Measurements from ENCODE around the gene S100A8.
"Not testable (repeated sequence)": the region's sequence is repeated elsewhere in the genome, so short reads cannot be mapped to it uniquely, and the experiment has no call there.

Gene S100A8

DNA sequence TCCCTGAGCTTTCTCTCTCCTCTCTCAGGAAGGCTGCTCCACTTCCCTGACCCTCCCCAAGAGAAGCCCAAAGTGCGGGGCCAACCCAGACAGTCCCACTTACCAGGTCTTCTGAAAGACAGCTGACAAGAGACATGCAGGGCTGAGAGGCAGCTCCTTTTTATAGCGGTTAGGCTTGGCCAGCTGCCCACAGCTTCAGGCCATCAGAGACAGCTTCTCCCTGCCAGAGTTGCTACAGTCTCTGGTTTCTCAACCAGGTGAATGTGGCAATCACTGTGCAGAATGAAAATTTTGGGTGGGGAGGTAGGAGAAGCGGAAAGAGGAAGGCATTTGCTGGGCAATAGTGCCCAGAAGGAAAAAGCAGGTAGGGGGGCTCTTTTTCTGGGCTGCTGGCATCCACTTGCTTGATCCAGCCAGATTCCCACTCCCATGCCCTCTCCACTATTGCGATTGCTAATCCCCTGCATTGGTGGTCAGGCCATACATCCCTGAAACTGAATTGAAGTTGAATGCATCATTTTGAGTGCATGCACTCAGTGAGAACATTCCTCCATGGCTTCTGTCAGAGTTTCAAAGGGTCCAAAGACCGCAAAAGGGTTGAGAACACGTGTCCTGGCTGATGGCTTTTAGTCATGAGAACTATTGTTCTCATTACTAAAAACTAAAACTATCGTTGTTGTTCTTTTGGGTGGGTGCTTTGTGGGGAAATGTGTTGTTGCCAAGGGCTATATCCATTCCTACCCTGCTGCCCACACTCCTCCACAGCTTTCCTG is at the start of gene S100A8:
TSS of gene S100A8 (minus strand) at position 136 of the 773 bp plus-strand sequence. CDS start 538 bp downstream, outside the sequence.
- peak; percentile 83 for DNase-seq

DNA sequence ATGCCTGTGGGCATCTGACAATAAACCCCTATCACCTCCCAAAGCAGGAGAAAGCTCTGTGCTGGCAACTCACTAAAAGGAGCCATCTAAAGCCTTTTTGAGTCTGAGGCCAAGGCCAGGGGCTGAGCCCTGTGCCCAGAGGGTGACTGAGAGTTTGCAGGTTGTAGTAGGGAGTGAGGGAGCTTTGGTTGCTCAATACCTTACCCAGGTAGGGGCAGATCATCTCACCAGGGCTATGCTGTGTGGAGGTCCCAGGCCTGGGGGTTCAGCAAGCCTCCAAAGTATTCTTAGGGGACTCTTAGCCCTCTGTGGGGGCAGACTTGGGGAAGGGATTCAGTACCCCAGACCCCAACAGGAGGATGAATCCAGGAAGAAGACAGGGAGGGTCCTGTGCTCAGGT is 48.4 kb upstream of the S100A8 start:
- DNase-seq, result no peak

- no peak for DNase-seq
These were observed 47.7 kb upstream of the S100A8 start for GRCh38 chr1:153438599-153438998.

DNA sequence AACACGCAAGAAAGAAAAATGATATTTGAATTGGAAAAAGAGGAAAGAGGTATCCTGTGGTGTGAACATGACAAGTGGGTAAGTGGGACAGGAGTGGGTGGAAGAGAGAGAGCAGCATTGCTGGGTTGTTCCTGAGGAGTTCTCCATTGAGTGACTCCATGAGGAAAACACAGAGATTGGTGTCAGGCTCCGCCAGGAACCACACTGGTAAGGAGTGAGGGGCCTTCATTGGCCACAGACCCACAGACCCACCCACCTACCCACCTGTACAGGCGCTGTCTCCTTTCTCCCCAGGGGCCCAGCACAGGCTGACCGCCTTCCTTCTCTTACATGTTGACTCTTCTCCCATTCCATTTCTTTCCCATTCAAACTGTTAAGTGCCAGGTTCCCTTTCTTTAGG is 46.4 kb upstream of the S100A8 start:
- no peak for DNase-seq

DNA sequence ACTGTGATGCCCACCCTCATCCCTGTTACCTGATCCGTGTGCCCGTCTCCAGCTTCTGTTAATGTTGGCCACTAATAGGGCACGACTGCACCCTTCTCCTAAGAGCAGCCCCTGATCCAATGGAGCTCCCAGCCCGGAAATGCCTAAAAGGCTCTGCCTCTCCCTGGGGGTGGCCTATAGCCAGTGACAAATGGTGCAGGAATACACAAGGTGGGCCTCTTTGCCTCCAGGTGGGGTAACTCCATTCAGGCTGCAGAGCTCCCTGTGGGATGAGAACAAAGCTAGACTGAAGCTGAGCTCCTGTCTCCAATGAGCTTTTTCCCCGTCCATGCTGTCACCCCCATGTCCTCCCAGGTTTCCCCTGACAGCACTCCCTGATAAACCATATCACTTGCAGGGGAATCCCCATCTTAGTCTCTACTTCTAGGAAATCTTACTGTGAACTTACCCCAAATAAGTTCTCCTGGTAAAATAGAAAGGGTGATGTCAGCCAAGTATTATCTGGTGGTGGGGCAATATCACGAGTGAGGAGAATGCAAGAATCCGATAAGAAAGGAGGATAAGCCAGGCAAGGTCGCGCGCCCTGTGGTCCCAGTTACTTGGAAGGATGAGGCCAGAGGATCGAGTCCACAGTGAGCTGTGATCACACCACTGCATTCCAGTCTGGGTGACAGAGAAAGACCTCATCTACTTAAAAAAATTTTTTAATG is 44.0 kb upstream of the S100A8 start:
- DNase-seq, result no peak

GRCh38 chr1:153432874-153433681 is 42.2 kb upstream of the S100A8 start:
- no peak for DNase-seq

DNA sequence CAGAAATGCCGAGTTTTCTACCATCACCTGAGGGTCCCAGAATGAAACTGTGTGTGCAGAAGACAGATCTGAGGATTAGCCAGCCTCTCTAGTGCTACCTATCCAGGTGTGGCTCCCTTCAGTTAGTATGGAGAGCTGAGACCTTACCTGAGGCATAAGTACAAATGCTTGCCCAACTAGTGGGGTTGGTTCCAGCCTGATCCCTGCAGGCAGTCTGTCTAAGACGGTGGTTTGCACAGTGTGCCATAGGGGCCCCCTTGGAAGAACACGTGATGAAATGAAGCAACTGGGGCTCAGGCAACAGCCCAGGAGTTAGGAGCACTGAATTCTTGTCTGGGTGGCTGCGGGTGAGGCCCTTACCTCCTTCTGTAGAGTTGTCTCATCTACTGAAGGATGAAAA is 41.1 kb upstream of the S100A8 start:
- DNase-seq, result no peak

DNA sequence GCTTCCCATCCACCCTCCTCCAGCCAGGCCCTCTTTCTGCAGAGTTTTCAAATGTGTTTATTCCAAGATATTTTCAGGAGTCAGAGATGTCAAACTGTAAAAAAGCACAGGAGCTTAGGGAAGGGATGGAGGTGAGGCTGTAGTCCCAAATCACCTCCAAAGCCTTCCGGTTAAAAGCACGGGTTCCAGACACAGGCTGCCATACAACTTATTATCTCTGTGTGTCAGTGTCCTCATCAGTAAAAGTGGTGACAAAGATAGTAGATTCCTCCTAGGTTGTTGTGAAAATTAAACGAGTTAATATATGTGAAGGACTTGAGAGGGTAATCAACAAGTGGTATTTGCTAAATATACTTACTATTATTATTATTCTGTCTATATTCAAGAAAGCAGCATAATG is 40.6 kb upstream of the S100A8 start:
- DNase-seq, result no peak

DNA sequence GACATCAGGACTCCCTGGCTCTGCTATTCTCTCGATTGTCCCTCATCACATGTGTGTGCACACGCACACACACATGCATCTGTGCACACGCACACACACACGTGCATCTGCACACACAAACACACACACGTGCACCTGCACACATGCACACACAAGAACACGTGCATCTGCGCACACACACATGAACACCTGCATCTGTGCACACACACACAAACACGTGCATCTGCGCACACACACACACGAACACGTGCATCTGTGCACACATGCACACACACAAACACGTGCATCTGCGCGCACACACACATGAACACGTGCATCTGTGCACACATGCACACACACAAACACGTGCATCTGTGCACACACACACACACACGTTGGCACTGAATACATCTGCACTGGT is 40.1 kb upstream of the S100A8 start:
- DNase-seq, result no peak

- DNase-seq, result no peak
These were observed 39.7 kb upstream of the S100A8 start for GRCh38 chr1:153430561-153430960.

- no peak for DNase-seq
These were observed 39.3 kb upstream of the S100A8 start for GRCh38 chr1:153430166-153430553.

DNA sequence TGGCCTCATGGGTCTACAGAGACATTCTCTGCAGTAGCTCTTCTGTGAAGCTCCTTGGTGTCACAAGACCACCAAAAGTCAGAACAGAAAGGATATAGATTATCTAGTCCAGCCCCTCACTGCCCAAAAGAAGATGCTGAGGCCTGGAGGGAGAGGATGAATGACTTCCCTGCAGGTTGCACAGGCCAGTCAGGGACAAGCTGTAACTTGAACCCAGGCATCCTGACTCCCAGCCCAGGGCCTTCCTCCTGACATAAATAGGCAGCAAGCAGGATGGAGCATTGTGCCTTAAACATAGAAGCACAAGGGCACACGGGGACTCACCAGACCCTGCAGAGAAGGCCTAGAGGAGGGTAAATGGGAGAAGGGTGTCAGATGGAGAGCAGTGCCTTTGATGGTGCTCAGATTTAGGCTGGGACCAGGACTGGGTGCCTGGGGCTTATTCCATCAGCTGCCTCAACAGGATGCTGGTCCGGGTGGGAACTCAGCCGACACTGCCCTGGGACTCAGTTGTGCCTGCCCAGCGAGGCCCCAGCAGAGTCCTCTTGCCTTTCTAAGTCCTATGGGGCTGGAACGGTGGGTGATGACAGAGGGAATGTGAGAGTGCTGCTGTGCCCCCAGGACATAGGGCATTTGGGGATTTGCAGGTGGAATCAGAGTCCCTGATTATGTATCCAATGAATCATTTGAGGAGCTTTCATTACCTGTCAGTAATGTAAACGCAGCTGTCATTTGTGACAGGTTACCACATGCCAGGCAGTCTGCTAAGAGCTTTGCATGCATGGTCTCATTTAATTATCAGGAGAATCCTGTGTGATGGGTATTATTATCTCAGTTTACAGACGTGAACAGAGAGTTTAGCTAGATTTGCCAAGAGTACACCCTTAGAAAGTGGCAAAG is 38.6 kb upstream of the S100A8 start:
- no peak for DNase-seq

DNA sequence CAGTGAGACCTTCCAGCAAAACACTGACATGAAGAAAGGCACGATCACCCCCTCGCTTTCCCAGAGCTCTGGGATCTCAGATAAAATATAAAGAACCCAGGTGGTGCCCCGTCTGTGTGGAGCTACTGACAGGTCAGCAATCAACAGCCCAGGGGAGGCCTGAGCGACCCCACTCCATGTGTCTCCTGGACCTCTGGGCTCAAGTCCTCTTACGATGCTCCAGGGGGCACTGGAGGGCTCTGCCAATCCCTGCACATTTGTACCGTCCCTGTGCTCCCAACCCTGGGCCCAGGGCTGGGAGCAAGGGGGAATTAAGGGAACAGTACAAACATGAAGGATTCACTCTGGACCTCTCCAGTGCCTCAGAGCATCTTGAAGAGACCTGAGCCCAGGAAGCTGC is 37.9 kb upstream of the S100A8 start:
- no peak for DNase-seq

GRCh38 chr1:153428073-153428638 is 37.3 kb upstream of the S100A8 start:
- DNase-seq, result no peak

DNA sequence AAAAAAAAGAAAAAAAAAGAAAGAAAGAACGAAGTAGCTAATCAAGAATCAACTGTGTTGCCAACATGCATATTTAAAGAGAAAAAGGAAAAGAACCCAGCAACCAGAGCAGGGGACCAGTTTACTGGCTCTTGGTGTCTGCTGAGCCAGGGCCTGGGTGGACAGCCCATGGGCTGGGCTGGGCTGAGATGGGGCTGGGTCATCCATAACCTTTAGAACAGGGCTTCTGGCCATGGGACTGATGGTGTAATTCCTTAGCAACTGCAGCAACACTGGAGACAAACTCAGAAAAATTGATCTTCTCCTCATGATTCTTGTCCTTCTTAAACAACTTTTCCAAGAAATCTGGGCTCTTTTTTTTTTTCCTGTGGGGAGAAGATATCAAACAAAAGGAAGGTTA is 35.9 kb upstream of the S100A8 start:
- no peak for DNase-seq

DNA sequence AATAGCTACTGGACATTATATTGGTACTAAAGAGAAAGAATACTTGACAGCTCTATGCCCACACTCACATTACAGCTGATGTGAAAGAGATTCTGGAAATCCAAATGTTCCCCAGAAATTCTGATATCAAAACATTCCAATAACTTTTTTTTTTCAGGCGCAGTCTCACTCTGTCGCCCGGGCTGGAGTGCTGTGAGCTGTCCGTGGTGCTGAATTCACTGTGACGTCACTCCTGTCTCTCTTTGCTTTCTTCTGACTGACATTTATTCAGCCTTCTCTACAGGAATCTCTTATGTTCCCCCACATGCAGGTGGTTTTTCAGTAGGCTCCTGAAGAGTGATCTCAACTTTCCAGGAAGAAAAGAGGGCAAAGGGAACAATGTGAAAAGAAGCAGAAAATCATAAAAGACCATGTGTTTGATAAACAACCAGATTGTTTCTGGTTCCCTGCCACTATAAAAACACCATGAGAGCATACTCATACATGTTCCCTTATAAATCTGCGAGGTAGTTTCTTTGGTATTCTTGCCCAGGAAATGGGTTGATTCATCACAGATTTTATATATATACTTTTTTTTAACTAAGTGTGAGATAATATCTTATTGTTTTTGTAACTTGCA is 31.7 kb upstream of the S100A8 start:
- no peak for DNase-seq

- DNase-seq, result no peak
These were observed 29.4 kb upstream of the S100A8 start for GRCh38 chr1:153420306-153420705.

DNA sequence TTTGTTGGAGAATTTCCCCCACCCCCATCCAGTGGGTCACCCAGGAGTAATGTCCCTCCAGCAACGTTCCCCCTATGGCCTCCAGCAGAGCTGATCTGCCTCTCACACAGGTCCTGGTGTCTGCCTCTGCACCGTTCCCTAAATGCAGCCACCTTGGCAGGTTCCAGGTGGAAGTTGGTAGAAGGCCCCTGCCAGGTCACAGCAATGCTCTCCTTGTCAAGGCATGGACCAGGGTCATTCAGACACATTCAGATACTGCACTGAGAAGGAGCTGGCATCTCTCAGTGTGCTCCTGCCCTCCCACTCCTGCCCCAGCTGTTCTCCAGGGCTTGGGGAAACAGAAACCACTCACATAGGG is 28.5 kb upstream of the S100A8 start:
- not testable (repeated sequence) for DNase-seq

- not testable (repeated sequence) for DNase-seq
These were observed 28.0 kb upstream of the S100A8 start for GRCh38 chr1:153418758-153419435.

- no peak for DNase-seq
These were observed 26.4 kb upstream of the S100A8 start for GRCh38 chr1:153417136-153417888.

Data from GF-D8 (cell line).